Right ventricle myocardium superior (tissue), 1 donor: Measurements from ENCODE around the gene AZGP1. TPM values are rescaled to one million over a fixed set of nuclear protein-coding genes. Genes with fewer than 3 reads are reported as not detected.
"Not testable (repeated sequence)": the region's sequence is repeated elsewhere in the genome, so short reads cannot be mapped to it uniquely, and the experiment has no call there.

Experiments
- ATAC-seq: fragments of 200-7000 bp; cut with Tn5 transposase; one replicate; pipeline ENCODE4 v1.9.1; 2020; ENCODE audit warnings: mild to moderate bottlenecking; ENCODE audit not compliant: poor library complexity
- DNase-seq: peaks from one replicate; pipeline ENCODE4 v3.0.0-alpha.2; 2020
- intact Hi-C: fragments of 100-400 bp; cut with DNase I; formaldehyde crosslinking; loops from one replicate; pipeline ENCODE4 v1.11.2; 2022
- total RNA-seq: library from RNA; stranded (reverse); fragmentation: NEBNext Ultra II Directional; extraction: Animal tissue kit (Norgen Biotek cat#: 25700); gene quantifications from one replicate; pipeline ENCODE4 v1.2.1, GENCODE V29; 2021
- donor health status: DM: no; HTN: yes; CAD: no; lungs with severe emphysema.

AZGP1 gene
- total RNA-seq, 1 donor from 2014 or later: 113 TPM

GRCh38 chr7:100003711-100004661, 28.2 kb upstream of the AZGP1 start:
- DNase-seq (no peak), ATAC-seq (no peak)
- intact Hi-C loops: no loop called here

DNA sequence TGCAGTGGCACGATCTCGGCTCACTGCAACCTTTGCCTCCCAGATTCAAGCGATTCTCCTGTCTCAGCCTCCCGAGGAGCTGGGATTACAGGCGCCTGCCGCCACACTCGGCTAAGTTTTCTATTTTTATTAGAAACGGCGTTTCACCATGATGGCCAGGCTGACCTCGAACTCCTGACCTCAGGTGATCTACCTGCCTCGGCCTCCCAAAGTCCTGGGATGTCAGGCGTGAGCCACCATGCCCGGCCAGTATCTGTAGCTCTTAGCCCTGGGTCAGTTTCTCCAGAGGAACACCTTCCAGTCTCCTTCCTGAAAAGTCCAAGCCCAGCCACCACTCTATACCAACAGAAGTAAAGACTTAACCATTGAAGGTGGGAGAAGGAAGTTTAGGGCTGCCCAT, 24.4 kb upstream of the AZGP1 start:
- no peak for ATAC-seq
- no peak for DNase-seq
- intact Hi-C loops: no loop called here

DNA sequence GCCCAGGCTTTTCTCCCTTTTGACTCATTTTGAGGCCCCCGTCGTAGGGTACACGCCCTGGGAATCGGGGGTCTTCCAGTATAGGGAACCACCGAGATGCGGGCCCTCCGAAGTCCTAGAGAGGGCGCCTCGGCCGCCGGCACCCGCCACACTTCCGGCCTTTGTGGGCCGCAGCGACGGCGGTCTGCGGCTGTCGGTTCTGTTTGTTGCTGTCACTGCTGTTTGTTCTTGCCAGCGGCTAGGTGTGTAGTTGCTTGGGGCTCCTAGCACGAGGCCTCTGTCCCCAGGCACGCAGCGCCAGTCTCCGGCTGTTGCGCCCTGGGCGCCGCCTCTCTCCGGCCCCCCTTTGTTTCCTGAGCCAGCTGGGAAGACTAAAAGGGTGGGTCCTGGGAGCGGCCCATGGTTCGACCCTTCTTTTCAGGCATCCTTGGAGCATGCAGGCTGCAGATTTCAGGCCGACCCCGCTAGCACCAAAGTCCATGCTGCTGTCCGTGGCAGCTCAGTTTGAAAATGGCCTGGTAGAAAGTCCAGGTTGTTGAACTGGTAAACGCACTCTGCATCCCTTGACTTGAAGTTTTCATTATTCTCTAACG, 21.8 kb upstream of the AZGP1 start:
- peak; percentile 81 for ATAC-seq
- intact Hi-C loops: no loop called here
- DNase-seq: peak; percentile 78

- intact Hi-C loops: no loop called here
- ATAC-seq (no peak), DNase-seq (no peak)
Measured at GRCh38 chr7:99996755-99997544, 21.1 kb upstream of the AZGP1 start.

GRCh38 chr7:99994819-99995218, 19.0 kb upstream of the AZGP1 start:
- DNase-seq (no peak), ATAC-seq (no peak)
- intact Hi-C loops: loop anchor here (5.0 kb wide), 2 partner anchors 78 to 92 kb away; partner anchors contain the start of genes COPS6 and TRIM4

GRCh38 chr7:99992330-99993038, 16.7 kb upstream of the AZGP1 start:
- ATAC-seq (no peak), DNase-seq (no peak)
- intact Hi-C loops: loop anchor here (5.0 kb wide), 2 partner anchors 75 to 95 kb away; partner anchors contain the start of genes COPS6 and TRIM4

- intact Hi-C loops: loop anchor here (5.0 kb wide), 2 partner anchors 74 to 96 kb away; partner anchors contain the start of genes COPS6 and TRIM4
- not testable (repeated sequence) for ATAC-seq, DNase-seq
Measured at GRCh38 chr7:99991543-99991942, 15.7 kb upstream of the AZGP1 start.

GRCh38 chr7:99990460-99990852, 14.6 kb upstream of the AZGP1 start:
- ATAC-seq (no peak), DNase-seq (no peak)
- intact Hi-C loops: loop anchor here (5.0 kb wide), 2 partner anchors 73 to 97 kb away; partner anchors contain the start of genes COPS6 and TRIM4

GRCh38 chr7:99987846-99988245, 12.0 kb upstream of the AZGP1 start:
- no peak for ATAC-seq
- intact Hi-C loops: no loop called here
- no peak for DNase-seq

- DNase-seq, intact Hi-C loops, ATAC-seq: not testable (repeated sequence)
Measured at GRCh38 chr7:99987306-99987705, 11.5 kb upstream of the AZGP1 start.

- intact Hi-C loops: no loop called here
- no peak for DNase-seq
Measured at GRCh38 chr7:99984593-99984992, 8.8 kb upstream of the AZGP1 start.

GRCh38 chr7:99981066-99981465, 5.2 kb upstream of the AZGP1 start:
- ATAC-seq, DNase-seq, intact Hi-C loops: not testable (repeated sequence)

More at GRCh38 chr7:99984593-99984992, 8.8 kb upstream of the AZGP1 start:
- ATAC-seq: no peak

GRCh38 chr7:99980448-99980872, 4.6 kb upstream of the AZGP1 start:
- DNase-seq, ATAC-seq, intact Hi-C loops: not testable (repeated sequence)

DNA sequence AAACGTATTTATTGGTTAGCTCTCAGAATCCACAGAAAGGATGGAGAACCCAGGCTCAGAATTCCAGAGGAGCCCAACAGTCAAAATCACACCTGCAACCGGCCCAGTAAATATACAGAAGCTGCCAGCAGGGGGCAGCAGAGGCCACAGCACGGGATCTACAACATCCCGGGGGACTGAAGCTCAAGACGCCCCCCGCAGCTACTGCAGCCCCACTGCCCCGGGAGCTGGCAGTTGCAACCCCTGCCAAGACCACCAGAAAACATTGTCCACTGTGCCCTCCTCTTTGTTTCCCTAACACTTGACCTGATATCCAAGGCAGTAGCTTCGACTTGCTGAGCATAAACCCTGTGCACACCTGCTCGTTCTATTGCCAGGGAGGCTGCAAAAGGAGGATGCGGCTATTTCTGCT, 4.0 kb upstream of the AZGP1 start:
- ATAC-seq (peak; percentile 60), DNase-seq (peak; percentile 78)
- intact Hi-C loops: not testable (repeated sequence)

DNA sequence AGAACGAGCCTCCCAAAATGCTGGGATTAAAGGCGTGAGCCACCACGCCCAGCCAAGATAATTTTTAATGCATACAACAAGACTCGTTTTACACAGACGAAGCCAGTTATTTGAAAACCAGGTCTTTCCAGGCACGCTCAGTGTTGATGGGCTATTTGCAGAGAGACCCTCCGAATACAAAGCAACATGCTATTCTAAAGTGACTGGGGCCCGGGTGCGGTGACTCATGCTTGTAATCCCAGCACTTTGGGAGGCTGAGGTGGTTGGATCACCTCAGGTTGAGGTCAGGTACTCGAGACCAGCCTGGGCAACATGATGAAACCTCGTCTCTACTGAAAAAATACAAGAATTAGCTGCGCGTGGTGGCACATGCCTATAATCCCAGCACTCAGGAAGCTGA, 795 bp upstream of the AZGP1 start:
- ATAC-seq (no peak), DNase-seq (no peak)
- intact Hi-C loops: no loop called here

DNA sequence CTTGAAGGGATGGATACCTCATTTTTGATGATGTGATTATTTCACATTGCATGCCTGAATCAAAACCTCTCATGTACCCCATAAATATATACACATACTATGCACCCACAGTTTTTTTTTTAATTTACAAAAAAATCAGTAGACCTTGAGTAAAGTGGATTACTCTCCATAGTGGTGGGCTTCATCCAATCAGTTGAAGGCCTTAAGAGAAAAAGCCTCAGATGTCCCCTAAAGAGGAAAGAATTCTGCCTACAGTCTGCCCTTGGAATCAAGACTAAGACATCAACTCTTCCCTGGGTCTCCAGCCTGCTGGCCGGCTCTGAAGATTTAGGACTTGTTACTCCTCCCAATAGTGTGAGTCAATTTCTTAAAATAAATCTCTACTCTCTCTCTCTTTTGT, 1.1 kb downstream of the AZGP1 start:
- intact Hi-C loops: no loop called here
- no peak for ATAC-seq
- DNase-seq: no peak

GRCh38 chr7:99973817-99974216, 2.0 kb downstream of the AZGP1 start:
- intact Hi-C loops, ATAC-seq, DNase-seq: not testable (repeated sequence)

DNA sequence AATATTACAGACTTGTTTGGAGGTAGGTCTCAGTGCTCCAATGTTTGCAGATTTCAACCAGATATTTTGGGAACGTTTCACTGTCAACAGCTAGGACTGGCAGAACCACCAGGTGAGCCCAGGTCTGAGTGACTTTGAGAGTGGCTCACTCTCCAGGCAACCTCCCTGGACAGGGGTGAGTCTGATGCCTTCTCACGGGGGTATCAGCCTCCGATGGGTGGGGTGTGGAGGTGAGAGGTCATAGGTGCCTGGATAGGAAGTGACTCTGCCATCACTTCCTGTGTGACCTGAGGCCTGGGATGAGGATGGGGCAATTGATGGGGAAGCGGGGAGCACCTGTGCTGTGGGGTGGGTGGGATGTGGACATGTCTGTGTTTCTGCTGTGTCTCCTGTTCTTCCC, 4.6 kb downstream of the AZGP1 start:
- ATAC-seq: no peak
- intact Hi-C loops: no loop called here
- no peak for DNase-seq
